ENCODE results near the gene GET4. TPM values are rescaled to one million over a fixed set of nuclear protein-coding genes. Genes with fewer than 3 reads are reported as not detected.

GET4 gene
- total RNA-seq, 1 experiment from 2014 or later: 44.8 TPM

GRCh38 chr7:894927-895450 lies 18.6 kb downstream of the GET4 start:
- ChIA-PET CTCF (no interaction called here), RAD21 (ENCODE audit: low non-redundant PET in 1 of 2, low total read pairs in 2 of 2, uncharacterized antibody in 2 of 2, unreplicated experiment in 2 of 2) (no interaction called here), POLR2A (no interaction called here)
- H4K20me1 ChIP-seq (ENCODE audit: insufficient read depth): no peaks in the 10 kb centered on the region
- no peak for TF ChIP-seq REST (IDR thresholded peaks at IDR 0.05; ENCODE audit: low read depth)
- no peak for TF ChIP-seq EZH2 (IDR thresholded peaks at IDR 0.05)
- no peak for TF ChIP-seq SP1 (IDR thresholded peaks at IDR 0.05; ENCODE audit: low read depth)
- TF ChIP-seq TCF7L2 (IDR thresholded peaks at IDR 0.05; ENCODE audit: borderline replicate concordance, extremely low read depth, insufficient read depth, insufficient read length): no peak
- TF ChIP-seq YY1 (IDR thresholded peaks at IDR 0.05; ENCODE audit: extremely low read depth, insufficient replicate concordance, low read depth, low read length): no peak
- TF ChIP-seq ZNF274 (IDR thresholded peaks at IDR 0.05; ENCODE audit: low read depth, low read length): no peak
- TF ChIP-seq FOSL1 (IDR thresholded peaks at IDR 0.05; ENCODE audit: low read depth): no peak
- no peak for TF ChIP-seq ELF1 (IDR thresholded peaks at IDR 0.05; ENCODE audit: borderline replicate concordance, low read depth)
- TF ChIP-seq EGR1 (IDR thresholded peaks at IDR 0.05; ENCODE audit: low read depth): no peak
- no peak for TF ChIP-seq EZH2phosphoT487 (IDR thresholded peaks at IDR 0.05; ENCODE audit: borderline replicate concordance)
- TF ChIP-seq ZBTB33 (IDR thresholded peaks at IDR 0.05; ENCODE audit: extremely low read depth, insufficient replicate concordance, low read length): no peak
- no peak for TF ChIP-seq SRF (IDR thresholded peaks at IDR 0.05; ENCODE audit: low read depth)
- no peak overlapping the region for H3K4me3 ChIP-seq (replicated peaks in 1 of 2; ENCODE audit: low read depth in 1 of 2, low read length in 2 of 2)
- intact Hi-C loops (cut with micrococcal nuclease): no loop called here
- DNase-seq (ENCODE audit: low read depth, low spot score) (no peak), ATAC-seq (no peak)
- no peak overlapping the region for H2AFZ ChIP-seq (ENCODE audit: low read depth, low read length, poor library complexity, severe bottlenecking)
- H3K9me2 ChIP-seq (ENCODE audit: insufficient read depth): no peaks in the 10 kb centered on the region
- H3K27me3 ChIP-seq (ENCODE audit: insufficient read depth, low read length): no peaks in the 10 kb centered on the region
- H3K36me3 ChIP-seq (ENCODE audit: control insufficient read depth in 1 of 2, insufficient read depth in 2 of 2, low read length in 2 of 2): peaks cover 8 to 31% of the 10 kb centered on the region in 2 experiments; a peak in 3 of 4 replicates
- no peaks in the 10 kb centered on the region for H3K9me3 ChIP-seq (ENCODE audit: control insufficient read depth in 1 of 2, insufficient read depth in 1 of 2, low read depth in 1 of 2, low read length in 2 of 2)
- no peaks in the 10 kb centered on the region for H3K79me2 ChIP-seq (ENCODE audit: insufficient read depth, low read length)
- no TSS peak for BruUV-seq (replicated peaks)
- no peak overlapping the region for H3K9ac ChIP-seq (ENCODE audit: low read length)
- no peak overlapping the region for H3K27ac ChIP-seq (ENCODE audit: low read depth, low read length)
- H3K4me2 ChIP-seq (ENCODE audit: low read length): no peak overlapping the region
- H3K4me1 ChIP-seq (ENCODE audit: control insufficient read depth in 1 of 2, insufficient read depth in 2 of 2, low read length in 2 of 2): no peaks in the 10 kb centered on the region
